ENCODE measurements around the gene RPGRIP1. TPM values are rescaled to one million over a fixed set of nuclear protein-coding genes. Genes with fewer than 3 reads are reported as not detected.

Gene RPGRIP1
- total and polyA plus RNA-seq, 2 donors (not counting 1 experiment from before 2014, with no cell fraction given) = 0.22 to 0.86 TPM

DNA sequence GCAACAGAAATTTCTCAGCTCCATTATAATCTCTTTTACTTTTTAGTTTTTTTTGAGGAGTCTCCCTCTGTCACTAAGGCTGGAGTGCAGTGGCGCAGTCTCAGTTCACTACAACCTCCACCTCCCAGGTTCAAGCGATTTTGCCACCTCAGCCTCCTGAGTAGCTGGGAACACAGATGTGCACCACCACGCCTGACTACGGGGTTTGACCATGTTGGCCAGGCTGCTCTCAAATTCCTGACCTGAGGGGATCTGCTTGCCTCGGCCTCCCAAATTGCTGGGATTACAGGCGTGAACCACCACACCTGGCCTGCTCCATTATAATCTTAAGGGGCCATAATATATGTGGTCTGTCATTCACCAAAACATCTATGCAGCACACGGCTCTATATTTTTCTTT is 34.1 kb upstream of the RPGRIP1 start:
- no peak for TF ChIP-seq EZH2 (IDR thresholded peaks at IDR 0.05; ENCODE audit: borderline replicate concordance, insufficient read depth, low read depth, low read length, poor library complexity, severe bottlenecking)
- TF ChIP-seq, protein P1, sequence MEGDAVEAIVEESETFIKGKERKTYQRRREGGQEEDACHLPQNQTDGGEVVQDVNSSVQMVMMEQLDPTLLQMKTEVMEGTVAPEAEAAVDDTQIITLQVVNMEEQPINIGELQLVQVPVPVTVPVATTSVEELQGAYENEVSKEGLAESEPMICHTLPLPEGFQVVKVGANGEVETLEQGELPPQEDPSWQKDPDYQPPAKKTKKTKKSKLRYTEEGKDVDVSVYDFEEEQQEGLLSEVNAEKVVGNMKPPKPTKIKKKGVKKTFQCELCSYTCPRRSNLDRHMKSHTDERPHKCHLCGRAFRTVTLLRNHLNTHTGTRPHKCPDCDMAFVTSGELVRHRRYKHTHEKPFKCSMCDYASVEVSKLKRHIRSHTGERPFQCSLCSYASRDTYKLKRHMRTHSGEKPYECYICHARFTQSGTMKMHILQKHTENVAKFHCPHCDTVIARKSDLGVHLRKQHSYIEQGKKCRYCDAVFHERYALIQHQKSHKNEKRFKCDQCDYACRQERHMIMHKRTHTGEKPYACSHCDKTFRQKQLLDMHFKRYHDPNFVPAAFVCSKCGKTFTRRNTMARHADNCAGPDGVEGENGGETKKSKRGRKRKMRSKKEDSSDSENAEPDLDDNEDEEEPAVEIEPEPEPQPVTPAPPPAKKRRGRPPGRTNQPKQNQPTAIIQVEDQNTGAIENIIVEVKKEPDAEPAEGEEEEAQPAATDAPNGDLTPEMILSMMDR (IDR thresholded peaks at IDR 0.05) = no peak
- Histone ChIP-seq H3K79me2 (ENCODE audit: control insufficient read depth, insufficient read depth, low read length) (peaks cover 99% of the 10 kb centered on the region), H3K36me3 (replicated peaks in 1 of 2; ENCODE audit: control extremely low read depth in 1 of 2, control insufficient read depth in 1 of 2, extremely low read depth in 1 of 2, insufficient read depth in 2 of 2, low read length in 1 of 2) (peaks cover 14 to 51% of the 10 kb centered on the region in 2 experiments), H2AFZ (ENCODE audit: insufficient read depth, low read depth, low read length, poor library complexity, severe bottlenecking) (no peak overlapping the region), H3K9ac (ENCODE audit: low read length) (no peak overlapping the region), H4K20me1 (ENCODE audit: control insufficient read depth, insufficient read depth, low read length, poor library complexity, severe bottlenecking) (peaks cover 70% of the 10 kb centered on the region), H3K9me3 (ENCODE audit: control extremely low read depth in 1 of 3, control insufficient read depth in 2 of 3, insufficient read depth in 1 of 3, low read length in 2 of 3) (no peaks in the 10 kb centered on the region), H3K4me2 (replicated peaks; ENCODE audit: low read depth, low read length, poor library complexity, severe bottlenecking) (no peak overlapping the region), H3K4me3 (ENCODE audit: control extremely low read depth in 1 of 5, extremely low read depth in 1 of 5, insufficient read depth in 1 of 5, low read depth in 2 of 5, low read length in 4 of 5) (no peak overlapping the region), H3K27ac (ENCODE audit: low read length in 2 of 2) (no peak overlapping the region), H3K27me3 (replicated peaks in 1 of 4; ENCODE audit: control extremely low read depth in 1 of 4, control insufficient read depth in 3 of 4, insufficient read depth in 4 of 4, low read length in 3 of 4) (no peaks in the 10 kb centered on the region), H3K4me1 (ENCODE audit: control insufficient read depth in 2 of 2, insufficient read depth in 2 of 2, low read length in 2 of 2) (no peaks in the 10 kb centered on the region)
- ATAC-seq (ENCODE audit: low read depth) = no peak
- WGBS (ENCODE audit: insufficient coverage) = 95% methylated on average over 6 of the region's 7 CpGs
- H3K27ac Mint-ChIP-seq = no peak overlapping the region
- H3K4me1 Mint-ChIP-seq = peaks cover 35% of the 10 kb centered on the region
- CTCF ChIA-PET = no interaction called here
- H3K9me3 Mint-ChIP-seq (ENCODE audit: insufficient read depth) = no peaks in the 10 kb centered on the region
- DNase-seq = no peak
- intact Hi-C loops (cut with micrococcal nuclease) = no loop called here
- H3K4me3 Mint-ChIP-seq = no peak overlapping the region
- POLR2A ChIA-PET = interaction anchor here (1.2 kb wide), 1 partner anchor 19 kb away, joined by 3 read pairs; no protein-coding TSS in a partner anchor
- no peaks in the 10 kb centered on the region for H3K27me3 Mint-ChIP-seq

DNA sequence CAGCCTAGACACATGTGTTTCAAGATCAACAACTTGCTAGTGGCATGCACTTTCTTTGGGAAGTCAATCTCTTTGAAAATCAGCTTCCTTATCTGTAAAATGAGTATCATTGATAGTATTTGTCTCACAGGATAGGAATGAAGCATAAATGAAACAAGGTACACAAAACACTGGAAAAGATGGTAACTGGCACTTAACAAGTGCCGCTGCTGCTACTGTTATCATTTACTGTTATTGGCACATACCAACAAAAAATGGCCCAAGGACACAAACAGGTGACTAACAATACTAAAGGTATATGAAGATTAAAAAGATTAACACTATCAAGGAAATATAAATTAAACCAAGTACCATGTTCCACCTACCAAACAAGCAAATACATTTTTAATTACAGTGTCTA is 31.5 kb upstream of the RPGRIP1 start:
- POLR2A ChIA-PET = no interaction called here
- WGBS (ENCODE audit: insufficient coverage) = no CpG with 5 or more reads among the region's 1 CpG
- Mint-ChIP-seq H3K9me3 (ENCODE audit: insufficient read depth) (no peaks in the 10 kb centered on the region), H3K4me1 (peaks cover 28% of the 10 kb centered on the region), H3K4me3 (no peak overlapping the region), H3K27me3 (no peaks in the 10 kb centered on the region), H3K27ac (peak overlapping the region; percentile 27)
- Histone ChIP-seq H3K27ac (ENCODE audit: low read length in 2 of 2) (peak overlapping the region in 1 of 2 donors; percentile 12), H3K4me2 (replicated peaks; ENCODE audit: low read depth, low read length, poor library complexity, severe bottlenecking) (no peak overlapping the region), H4K20me1 (ENCODE audit: control insufficient read depth, insufficient read depth, low read length, poor library complexity, severe bottlenecking) (peaks cover 70% of the 10 kb centered on the region), H3K9me3 (ENCODE audit: control extremely low read depth in 1 of 3, control insufficient read depth in 2 of 3, insufficient read depth in 1 of 3, low read length in 2 of 3) (no peaks in the 10 kb centered on the region), H3K9ac (ENCODE audit: low read length) (no peak overlapping the region), H3K79me2 (ENCODE audit: control insufficient read depth, insufficient read depth, low read length) (peaks cover 99% of the 10 kb centered on the region), H3K27me3 (replicated peaks in 1 of 4; ENCODE audit: control extremely low read depth in 1 of 4, control insufficient read depth in 3 of 4, insufficient read depth in 4 of 4, low read length in 3 of 4) (no peaks in the 10 kb centered on the region), H3K36me3 (replicated peaks in 1 of 2; ENCODE audit: control extremely low read depth in 1 of 2, control insufficient read depth in 1 of 2, extremely low read depth in 1 of 2, insufficient read depth in 2 of 2, low read length in 1 of 2) (peaks cover 10 to 66% of the 10 kb centered on the region in 2 experiments), H3K4me3 (ENCODE audit: control extremely low read depth in 1 of 5, extremely low read depth in 1 of 5, insufficient read depth in 1 of 5, low read depth in 2 of 5, low read length in 4 of 5) (no peak overlapping the region), H3K4me1 (ENCODE audit: control insufficient read depth in 2 of 2, insufficient read depth in 2 of 2, low read length in 2 of 2) (no peaks in the 10 kb centered on the region), H2AFZ (ENCODE audit: insufficient read depth, low read depth, low read length, poor library complexity, severe bottlenecking) (no peak overlapping the region)
- intact Hi-C loops (cut with micrococcal nuclease) = no loop called here
- ATAC-seq (ENCODE audit: low read depth) (no peak), DNase-seq (no peak)
- CTCF ChIA-PET = interaction anchor here (0.6 kb wide), 1 partner anchor 174 kb away, joined by 3 read pairs; no protein-coding TSS in a partner anchor
- TF ChIP-seq, protein P1 (IDR thresholded peaks at IDR 0.05) = no peak
- TF ChIP-seq EZH2 (IDR thresholded peaks at IDR 0.05; ENCODE audit: borderline replicate concordance, insufficient read depth, low read depth, low read length, poor library complexity, severe bottlenecking) = no peak
